ENCODE measurements around the gene TMEM151B.

DNA sequence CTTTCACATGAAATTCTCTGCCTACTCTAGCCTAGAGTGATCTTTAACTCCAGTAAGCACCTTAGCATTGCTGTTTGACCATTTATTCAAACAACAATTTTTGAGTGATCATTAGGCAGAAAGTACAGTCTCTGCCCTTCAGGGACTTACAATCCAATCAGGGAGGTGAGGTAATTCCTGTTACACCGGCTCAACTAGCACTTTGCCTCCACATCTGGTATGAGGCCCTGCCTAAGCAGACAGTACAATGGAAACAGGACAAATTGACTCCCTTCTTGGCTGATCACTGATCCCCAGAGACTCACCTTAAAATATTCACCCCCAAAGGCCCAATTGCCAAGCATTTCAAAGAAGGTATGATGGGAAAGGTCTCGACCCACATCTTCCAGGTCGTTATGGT lies 41.5 kb downstream of the TMEM151B start:
- TF ChIP-seq, protein P1, sequence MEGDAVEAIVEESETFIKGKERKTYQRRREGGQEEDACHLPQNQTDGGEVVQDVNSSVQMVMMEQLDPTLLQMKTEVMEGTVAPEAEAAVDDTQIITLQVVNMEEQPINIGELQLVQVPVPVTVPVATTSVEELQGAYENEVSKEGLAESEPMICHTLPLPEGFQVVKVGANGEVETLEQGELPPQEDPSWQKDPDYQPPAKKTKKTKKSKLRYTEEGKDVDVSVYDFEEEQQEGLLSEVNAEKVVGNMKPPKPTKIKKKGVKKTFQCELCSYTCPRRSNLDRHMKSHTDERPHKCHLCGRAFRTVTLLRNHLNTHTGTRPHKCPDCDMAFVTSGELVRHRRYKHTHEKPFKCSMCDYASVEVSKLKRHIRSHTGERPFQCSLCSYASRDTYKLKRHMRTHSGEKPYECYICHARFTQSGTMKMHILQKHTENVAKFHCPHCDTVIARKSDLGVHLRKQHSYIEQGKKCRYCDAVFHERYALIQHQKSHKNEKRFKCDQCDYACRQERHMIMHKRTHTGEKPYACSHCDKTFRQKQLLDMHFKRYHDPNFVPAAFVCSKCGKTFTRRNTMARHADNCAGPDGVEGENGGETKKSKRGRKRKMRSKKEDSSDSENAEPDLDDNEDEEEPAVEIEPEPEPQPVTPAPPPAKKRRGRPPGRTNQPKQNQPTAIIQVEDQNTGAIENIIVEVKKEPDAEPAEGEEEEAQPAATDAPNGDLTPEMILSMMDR (IDR thresholded peaks at IDR 0.05; ENCODE audit: low read depth, low read length), result no peak
- no peak for TF ChIP-seq EZH2phosphoT487 (IDR thresholded peaks at IDR 0.05; ENCODE audit: low read depth)

Data from OCI-LY3 (cell line).